A549 (cell line): Measurements from ENCODE around the gene CYP2D6. TPM values are rescaled to one million over a fixed set of nuclear protein-coding genes. Genes with fewer than 3 reads are reported as not detected.

Experiments used
- ATAC-seq, 2 experiments: fragments of 200-7000 bp in 1 of 2; fragments of >200 bp in 1 of 2; cut with Nextera tagmentation in 1 of 2; cut with Tn5 transposase in 1 of 2; 3 replicates each; pipeline versions ENCODE4 v1.8.0 to v1.9.1; 2018 to 2020; ENCODE audit warnings: mild to moderate bottlenecking in 1 of 2, moderate library complexity in 1 of 2
- CTCF ChIA-PET: fragments of 300-600 bp; sonication (Branson Sonifier 250); formaldehyde crosslinking; extraction: SDS; loops from one replicate; lab custom pipeline; 2021; ENCODE audit warnings: antibody characterized with exemption, inconsistent platforms; lab: Yijun Ruan, JAX
- POLR2A ChIA-PET: fragments of 350-600 bp; formaldehyde crosslinking; extraction: SDS; loops from one replicate; lab custom pipeline; 2021; ENCODE audit warnings: antibody characterized with exemption, inconsistent platforms; lab: Yijun Ruan, JAX
- DNase-seq, 2 experiments: peaks; one replicate each; pipeline versions ENCODE4 v3.0.0 to v3.0.0-alpha.2; 2011 to 2016; ENCODE audit warnings: low read depth in 1 of 2, low spot score in 1 of 2
- FAIRE-seq: peaks from 2 replicates; lab custom pipeline; 2011; peaks lifted over from hg19 to GRCh38; lab: Jason Lieb, UNC
- H3K27ac ChIP-seq, 2 experiments: fragments of >200 bp; sonication (Bioruptor Twin); formaldehyde crosslinking; 3 replicates each; pipeline ENCODE4 v1.5.1; 2016 to 2017
- H3K4me1 ChIP-seq: fragments of >200 bp; sonication (Bioruptor Twin); formaldehyde crosslinking; 3 replicates; pipeline ENCODE4 v1.6.1; 2016
- H3K4me2 ChIP-seq: fragments of >200 bp; sonication (Bioruptor Twin); formaldehyde crosslinking; 3 replicates; pipeline ENCODE4 v1.6.1; 2016
- H3K4me3 ChIP-seq: fragments of >200 bp; sonication (Bioruptor Twin); formaldehyde crosslinking; 3 replicates; pipeline ENCODE4 v1.5.1; 2016
- H3K9me3 ChIP-seq: fragments of >200 bp; sonication (Bioruptor Twin); formaldehyde crosslinking; 3 replicates; pipeline ENCODE4 v1.6.1; 2016
- ATOH8 ChIP-seq: fragments of 250-450 bp; sonication (Bioruptor Pico); IDR thresholded peaks from 2 replicates; pipeline ENCODE4 v1.5.0; 2020; ENCODE audit warnings: low read depth, mild to moderate bottlenecking, moderate library complexity
- BHLHE40 ChIP-seq: IDR thresholded peaks from 2 replicates; pipeline ENCODE4 v1.6.1; 2012; ENCODE audit warnings: low read depth, low read length, inconsistent platforms
- CBX2 ChIP-seq: fragments of 200-600 bp; sonication (generic); IDR thresholded peaks from 2 replicates; pipeline ENCODE4 v1.6.1; 2016; ENCODE audit warnings: low read depth, mild to moderate bottlenecking, borderline replicate concordance
- CBX8 ChIP-seq: fragments of 200-600 bp; sonication (generic); IDR thresholded peaks from 2 replicates; pipeline ENCODE4 v1.6.1; 2016
- CEBPB ChIP-seq, 2 experiments: fragments of >200 bp in 1 of 2; sonication (Bioruptor Twin) in 1 of 2; formaldehyde crosslinking in 1 of 2; IDR thresholded peaks; 2 replicates each; pipeline ENCODE4 v1.6.1; 2012 to 2016
- EHF ChIP-seq: fragments of 250-450 bp; sonication (Bioruptor Pico); IDR thresholded peaks from 2 replicates; pipeline ENCODE4 v1.5.0; 2020; ENCODE audit warnings: mild to moderate bottlenecking
- FOSB ChIP-seq: fragments of 250-450 bp; sonication (Bioruptor Pico); IDR thresholded peaks from 2 replicates; pipeline ENCODE4 v1.5.0; 2020; ENCODE audit warnings: mild to moderate bottlenecking, moderate library complexity
- FOXS1 ChIP-seq: fragments of 250-450 bp; sonication (Bioruptor Pico); IDR thresholded peaks from 2 replicates; pipeline ENCODE4 v1.5.0; 2020; ENCODE audit warnings: mild to moderate bottlenecking, moderate library complexity
- GATA3 ChIP-seq: IDR thresholded peaks from 2 replicates; pipeline ENCODE4 v1.6.1; 2012; ENCODE audit warnings: borderline replicate concordance
- HDAC2 ChIP-seq: fragments of 200-600 bp; sonication (generic); IDR thresholded peaks from 2 replicates; pipeline ENCODE4 v1.6.1; 2016
- HEYL ChIP-seq: fragments of 250-450 bp; sonication (Bioruptor Pico); IDR thresholded peaks from 2 replicates; pipeline ENCODE4 v1.8.0; 2021; ENCODE audit warnings: mild to moderate bottlenecking, moderate library complexity
- HMGXB4 ChIP-seq: fragments of 250-450 bp; sonication (Bioruptor Pico); IDR thresholded peaks from 2 replicates; pipeline ENCODE4 v1.5.0; 2021; ENCODE audit warnings: mild to moderate bottlenecking, moderate library complexity, borderline replicate concordance
- HOXA7 ChIP-seq: fragments of 250-450 bp; sonication (Bioruptor Pico); IDR thresholded peaks from 2 replicates; pipeline ENCODE4 v1.5.0; 2020; ENCODE audit warnings: mild to moderate bottlenecking, moderate library complexity
- HOXB5 ChIP-seq: fragments of 250-450 bp; sonication (Bioruptor Pico); IDR thresholded peaks from 2 replicates; pipeline ENCODE4 v1.5.0; 2020; ENCODE audit warnings: mild to moderate bottlenecking, moderate library complexity
- JUN ChIP-seq, 2 experiments: fragments of >200 bp; sonication (Bioruptor Twin); formaldehyde crosslinking; IDR thresholded peaks; 2 replicates in 1 of 2; 3 replicates in 1 of 2; pipeline ENCODE4 v1.6.1; 2016 to 2017
- KDM1A ChIP-seq: fragments of 200-600 bp; sonication (generic); IDR thresholded peaks from 2 replicates; pipeline ENCODE4 v1.6.1; 2016; ENCODE audit warnings: low read depth, mild to moderate bottlenecking
- MAFK ChIP-seq: fragments of 450-650 bp; IDR thresholded peaks from 2 replicates; pipeline ENCODE4 v1.6.1; 2014; ENCODE audit not compliant: partially characterized antibody
- MAX ChIP-seq: IDR thresholded peaks from 2 replicates; pipeline ENCODE4 v1.6.1; 2012
- RARB ChIP-seq: fragments of 250-450 bp; sonication (Bioruptor Pico); IDR thresholded peaks from 2 replicates; pipeline ENCODE4 v1.8.0; 2021; ENCODE audit warnings: mild to moderate bottlenecking, moderate library complexity
- RNF2 ChIP-seq: fragments of 200-600 bp; sonication (generic); IDR thresholded peaks from 2 replicates; pipeline ENCODE4 v1.6.1; 2016; ENCODE audit warnings: low read depth, mild to moderate bottlenecking, antibody characterized with exemption, moderate library complexity, borderline replicate concordance
- ZC3H11A ChIP-seq: fragments of 450-650 bp; IDR thresholded peaks from 2 replicates; pipeline ENCODE4 v1.6.1; 2014; ENCODE audit warnings: antibody characterized with exemption, mild to moderate bottlenecking
- ZNF302 ChIP-seq: fragments of 250-450 bp; sonication (Bioruptor Pico); IDR thresholded peaks from 2 replicates; pipeline ENCODE4 v1.9.0; 2021; ENCODE audit warnings: inconsistent platforms, mild to moderate bottlenecking, moderate library complexity
- WGBS: methylation state at CpG from one replicate; pipeline ENCODE4 v1.1.6; 2017; ENCODE audit errors: missing lambda C conversion rate; 5-methylcytosine and 5-hydroxymethylcytosine counted together
- polyA plus RNA-seq, 4 experiments: library from polyadenylated mRNA; depleted of rRNA in 3 of 4; stranded (reverse); fragments of >200 nt; fragmentation: RNase III in 1 of 4; extraction: RNeasy Plus Mini Kit Qiagen cat#74134 plus additional on column Dnase treatment in 1 of 4; gene quantifications; 2 replicates in 3 of 4; 3 replicates in 1 of 4; pipeline ENCODE4 v1.2.3, GENCODE V29; 2011 to 2017

CYP2D6 gene
- polyA plus RNA-seq, 2 of the 4 experiments (the other 2 are of a cell fraction) = 0.59 to 0.63 TPM

GRCh38 chr22:42177891-42178336 is 47.3 kb upstream of the CYP2D6 start:
- TF ChIP-seq HOXA7 (CRISPR knock-in tag) (no peak), FOSB (CRISPR knock-in tag) (no peak), CBX2 (no peak), ATOH8 (no peak), HOXB5 (CRISPR knock-in tag) (no peak), FOXS1 (CRISPR knock-in tag) (no peak), CBX8 (no peak), ZNF302 (CRISPR knock-in tag) (no peak), ZC3H11A (no peak)
- H3K27ac ChIP-seq = peak overlapping the region; percentile 13 to 21; a peak in 1 of 6 replicates
- H3K4me3 ChIP-seq = no peak overlapping the region
- DNase-seq = no peak
- ChIA-PET POLR2A (no interaction called here), CTCF (interaction anchor here (0.9 kb wide), 1 partner anchor 259 kb away, joined by 4 read pairs; no protein-coding TSS in a partner anchor)
- no peaks in the 10 kb centered on the region for H3K9me3 ChIP-seq
- ATAC-seq = no peak
- H3K4me2 ChIP-seq = peak overlapping the region; percentile 52
- WGBS = 44% methylated on average over 5 of the region's 5 CpGs
- H3K4me1 ChIP-seq = peaks cover 18% of the 10 kb centered on the region
- FAIRE-seq = no peak

- no peaks in the 10 kb centered on the region for H3K9me3 ChIP-seq
- no peak for TF ChIP-seq HDAC2
- TF ChIP-seq ZC3H11A = no peak
- TF ChIP-seq GATA3 = no peak
- TF ChIP-seq FOSB (CRISPR knock-in tag) = no peak
- no peak for TF ChIP-seq MAX
- WGBS = 92% methylated on average over 10 of the region's 10 CpGs
- H3K4me2 ChIP-seq = no peak overlapping the region
- H3K4me3 ChIP-seq = no peak overlapping the region
- ATAC-seq (no peak), FAIRE-seq (no peak), DNase-seq (no peak)
- H3K4me1 ChIP-seq = peaks cover 29% of the 10 kb centered on the region
- POLR2A ChIA-PET = no interaction called here
- H3K27ac ChIP-seq = no peak overlapping the region
- CTCF ChIA-PET = interaction anchor here (1.2 kb wide), 1 partner anchor 10 kb away, joined by 4 read pairs; no protein-coding TSS in a partner anchor
Observed at GRCh38 chr22:42176255-42176915, 45.8 kb upstream of the CYP2D6 start.

GRCh38 chr22:42174062-42174461 is 43.5 kb upstream of the CYP2D6 start:
- ChIA-PET POLR2A (no interaction called here), CTCF (interaction anchor here (0.6 to 6.7 kb wide), 5 partner anchors 9 to 270 kb away, joined by 3 to 29 read pairs (median 5); partner anchors contain the start of gene NDUFA6)
- Histone ChIP-seq H3K27ac (no peak overlapping the region), H3K4me1 (peaks cover 29% of the 10 kb centered on the region), H3K4me3 (no peak overlapping the region), H3K9me3 (no peaks in the 10 kb centered on the region), H3K4me2 (no peak overlapping the region)
- no peak for ATAC-seq
- DNase-seq = no peak
- no peak for TF ChIP-seq BHLHE40
- TF ChIP-seq JUN (IDR thresholded peaks at IDR 0.05) = no peak
- no peak for TF ChIP-seq HMGXB4
- TF ChIP-seq MAFK = no peak
- TF ChIP-seq ATOH8 = no peak
- TF ChIP-seq RNF2 = no peak
- TF ChIP-seq KDM1A = no peak
- no peak for TF ChIP-seq HOXB5 (CRISPR knock-in tag)
- no peak for TF ChIP-seq RARB (CRISPR knock-in tag)
- TF ChIP-seq EHF (CRISPR knock-in tag) = no peak
- no peak for TF ChIP-seq HEYL (CRISPR knock-in tag)
- TF ChIP-seq CEBPB (IDR thresholded peaks at IDR 0.05) = no peak
- no peak for TF ChIP-seq CBX2
- WGBS = 96% methylated on average over 3 of the region's 4 CpGs
- no peak for FAIRE-seq
